Measurements from ENCODE around the gene SLC25A3. TPM values are rescaled to one million over a fixed set of nuclear protein-coding genes. Genes with fewer than 3 reads are reported as not detected.

SLC25A3 gene
- polyA plus RNA-seq, 1 of the 3 experiments (the other 2 are of a cell fraction): 470 TPM

GRCh38 chr12:98653866-98654493, 60.5 kb downstream of the SLC25A3 start:
- Histone ChIP-seq H3K9ac (no peak overlapping the region), H3K9me3 (no peaks in the 10 kb centered on the region), H3K36me3 (replicated peaks in 1 of 2; ENCODE audit: control insufficient read depth in 1 of 2, insufficient read depth in 2 of 2, low read length in 1 of 2) (peaks cover 32 to 54% of the 10 kb centered on the region in 2 experiments), H4K20me1 (ENCODE audit: insufficient read depth) (no peaks in the 10 kb centered on the region), H3K9me2 (no peaks in the 10 kb centered on the region), H3K4me2 (no peak overlapping the region), H3F3A (replicated peaks; ENCODE audit: insufficient read depth) (peaks cover 11% of the 10 kb centered on the region), H3K4me3 (ENCODE audit: low read depth in 2 of 2, low read length in 1 of 2) (peak overlapping the region in 1 of 2 experiments; percentile 17; a peak in 1 of 4 replicates), H3K4me1 (ENCODE audit: control insufficient read depth in 1 of 2, insufficient read depth in 2 of 2, low read depth in 1 of 2, low read length in 1 of 2) (no peaks in the 10 kb centered on the region), H3K27me3 (ENCODE audit: insufficient read depth) (no peaks in the 10 kb centered on the region), H2AFZ (ENCODE audit: low read depth) (no peak overlapping the region), H3K79me2 (ENCODE audit: insufficient read depth) (peaks cover 46% of the 10 kb centered on the region), H3K27ac (ENCODE audit: low read depth in 2 of 2, low read length in 1 of 2) (no peak overlapping the region)
- ChIA-PET POLR2A (no interaction called here), CTCF (interaction anchor here (0.6 to 2.5 kb wide), 38 partner anchors 8 to 345 kb away, joined by 3 to 26 read pairs (median 4); partner anchors contain the start of genes APAF1, IKBIP and TMPO)
- WGBS (ENCODE audit: low lambda C conversion rate): 91% methylated on average over 1 of the region's 1 CpG
- peak; percentile 70 for TF ChIP-seq SMC3 (IDR thresholded peaks at IDR 0.05; ENCODE audit: low read depth, low read length)
- no peak for TF ChIP-seq FOXJ3 (CRISPR knock-in tag; IDR thresholded peaks at IDR 0.05)
- 0 out of 2 replicates have a peak, but pooled peaks have one; percentile 25 for TF ChIP-seq RFX5 (IDR thresholded peaks at IDR 0.05; ENCODE audit: low read length)
- TF ChIP-seq RCOR1 (IDR thresholded peaks at IDR 0.05; ENCODE audit: low read length): no peak
- TF ChIP-seq PBX3 (IDR thresholded peaks at IDR 0.05): no peak
- TF ChIP-seq, protein P1, sequence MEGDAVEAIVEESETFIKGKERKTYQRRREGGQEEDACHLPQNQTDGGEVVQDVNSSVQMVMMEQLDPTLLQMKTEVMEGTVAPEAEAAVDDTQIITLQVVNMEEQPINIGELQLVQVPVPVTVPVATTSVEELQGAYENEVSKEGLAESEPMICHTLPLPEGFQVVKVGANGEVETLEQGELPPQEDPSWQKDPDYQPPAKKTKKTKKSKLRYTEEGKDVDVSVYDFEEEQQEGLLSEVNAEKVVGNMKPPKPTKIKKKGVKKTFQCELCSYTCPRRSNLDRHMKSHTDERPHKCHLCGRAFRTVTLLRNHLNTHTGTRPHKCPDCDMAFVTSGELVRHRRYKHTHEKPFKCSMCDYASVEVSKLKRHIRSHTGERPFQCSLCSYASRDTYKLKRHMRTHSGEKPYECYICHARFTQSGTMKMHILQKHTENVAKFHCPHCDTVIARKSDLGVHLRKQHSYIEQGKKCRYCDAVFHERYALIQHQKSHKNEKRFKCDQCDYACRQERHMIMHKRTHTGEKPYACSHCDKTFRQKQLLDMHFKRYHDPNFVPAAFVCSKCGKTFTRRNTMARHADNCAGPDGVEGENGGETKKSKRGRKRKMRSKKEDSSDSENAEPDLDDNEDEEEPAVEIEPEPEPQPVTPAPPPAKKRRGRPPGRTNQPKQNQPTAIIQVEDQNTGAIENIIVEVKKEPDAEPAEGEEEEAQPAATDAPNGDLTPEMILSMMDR (IDR thresholded peaks at IDR 0.05): peak; percentile 78
- no peak for TF ChIP-seq POLR2AphosphoS5 (IDR thresholded peaks at IDR 0.05; ENCODE audit: low read depth, low read length)
- no peak for TF ChIP-seq NRF1 (IDR thresholded peaks at IDR 0.05; ENCODE audit: low read depth, low read length)
- no peak for TF ChIP-seq TAF1 (IDR thresholded peaks at IDR 0.05; ENCODE audit: borderline replicate concordance, low read depth, low read length)
- no peak for TF ChIP-seq MXI1 (IDR thresholded peaks at IDR 0.05; ENCODE audit: low read depth, low read length)
- TF ChIP-seq RAD21 (IDR thresholded peaks at IDR 0.05; ENCODE audit: low read length): peak; percentile 92
- no peak for TF ChIP-seq TEAD4 (IDR thresholded peaks at IDR 0.05; ENCODE audit: borderline replicate concordance, insufficient read depth)
- TF ChIP-seq SIN3A (IDR thresholded peaks at IDR 0.05; ENCODE audit: borderline replicate concordance, low read depth, low read length): no peak
- no peak for TF ChIP-seq TCF12 (IDR thresholded peaks at IDR 0.05)
- DNase-seq: peak; percentile 61

Small RNA genes lying within 50 kb of the gene (small RNA-seq; reads per million reads assigned to genes)
- 2.6 to 28.8 (median 11.3) reads per million in 7 experiments for gene SNORA53

Other genes with a start within 250 kb of the SLC25A3 start
- gene TMPO, start 78.1 kb upstream of the SLC25A3 start, polyA plus RNA-seq (2012; rRNA removed): 20.8 and 22.1 TPM in 2 replicates
- 25.2 and 26.4 TPM in 2 replicates for gene IKBIP, start 51.1 kb downstream of the SLC25A3 start, polyA plus RNA-seq (2012; rRNA removed)
- gene APAF1, start 51.6 kb downstream of the SLC25A3 start, polyA plus RNA-seq (2012; rRNA removed): 3.3 and 4.1 TPM in 2 replicates

All from SK-N-SH (cell line).